Neuronal stem cell (in vitro differentiated cells): ENCODE results near the gene WDFY1.

Experiments
- DNase-seq: peaks from one replicate; pipeline ENCODE4 v3.0.0-alpha.2; 2013; ENCODE audit warnings: low spot score
- H2AFZ ChIP-seq: one replicate; pipeline ENCODE4 v1.6.1; 2013; ENCODE audit warnings: mild to moderate bottlenecking, low read length, inconsistent platforms
- H2AK5ac ChIP-seq: 2 replicates; pipeline ENCODE4 v1.6.1; 2013; ENCODE audit warnings: low read depth, mild to moderate bottlenecking, inconsistent platforms, low read length, moderate library complexity, mixed read lengths
- H2BK120ac ChIP-seq: 2 replicates; pipeline ENCODE4 v1.6.1; 2013; ENCODE audit warnings: low read depth, mild to moderate bottlenecking, inconsistent platforms, low read length, moderate library complexity, mixed read lengths
- H2BK12ac ChIP-seq: one replicate; pipeline ENCODE4 v1.6.1; 2013; ENCODE audit warnings: low read length, inconsistent platforms
- H2BK15ac ChIP-seq: 2 replicates; pipeline ENCODE4 v1.6.1; 2013; ENCODE audit warnings: mild to moderate bottlenecking, low read length, inconsistent platforms, mixed read lengths
- H2BK5ac ChIP-seq: one replicate; pipeline ENCODE4 v1.6.1; 2013; ENCODE audit warnings: inconsistent platforms, mild to moderate bottlenecking, low read length, moderate library complexity
- H3K14ac ChIP-seq: one replicate; pipeline ENCODE4 v1.6.1; 2013; ENCODE audit warnings: low read length, inconsistent platforms
- H3K18ac ChIP-seq: 2 replicates; pipeline ENCODE4 v1.6.1; 2013; ENCODE audit warnings: low read length, inconsistent platforms
- H3K23ac ChIP-seq: 2 replicates; pipeline ENCODE4 v1.6.1; 2013; ENCODE audit warnings: low read depth, mild to moderate bottlenecking, mixed read lengths, low read length, inconsistent platforms; ENCODE audit not compliant: poor library complexity
- H3K27ac ChIP-seq: replicated peaks from 3 replicates; pipeline ENCODE4 v1.5.1; 2013; ENCODE audit warnings: low read length, inconsistent platforms
- H3K27me3 ChIP-seq, 3 experiments: 2 replicates each; pipeline ENCODE4 v1.6.1; 2013; ENCODE audit warnings: low read length in 3 of 3, mild to moderate bottlenecking in 2 of 3, inconsistent platforms in 1 of 3, low read depth in 1 of 3, mixed read lengths in 1 of 3, moderate library complexity in 1 of 3; ENCODE audit not compliant: control insufficient read depth in 3 of 3, insufficient read depth in 3 of 3
- H3K36me3 ChIP-seq, 2 donors: replicated peaks in 1 of 2; 2 replicates each; pipeline ENCODE4 v1.6.1; 2013; ENCODE audit warnings: low read length in 2 of 2; ENCODE audit not compliant: control insufficient read depth in 2 of 2, insufficient read depth in 2 of 2
- H3K4ac ChIP-seq: 2 replicates; pipeline ENCODE4 v1.6.1; 2013; ENCODE audit warnings: inconsistent platforms, mild to moderate bottlenecking, low read length, moderate library complexity
- H3K4me1 ChIP-seq, 2 donors: 1 replicate in 1 of 2; 2 replicates in 1 of 2; pipeline ENCODE4 v1.6.1; 2013; ENCODE audit warnings: low read length in 2 of 2, low read depth in 1 of 2; ENCODE audit not compliant: control insufficient read depth in 2 of 2, insufficient read depth in 1 of 2
- H3K4me2 ChIP-seq: one replicate; pipeline ENCODE4 v1.6.1; 2013; ENCODE audit warnings: mild to moderate bottlenecking, low read length, inconsistent platforms; ENCODE audit not compliant: insufficient read depth, poor library complexity, severe bottlenecking
- H3K4me3 ChIP-seq, 2 donors: 2 replicates each; pipeline ENCODE4 v1.5.1; 2013; ENCODE audit warnings: low read length in 2 of 2, mild to moderate bottlenecking in 2 of 2, inconsistent platforms in 1 of 2, moderate library complexity in 1 of 2
- H3K79me1 ChIP-seq: one replicate; pipeline ENCODE4 v1.6.1; 2013; ENCODE audit warnings: low read depth, mild to moderate bottlenecking, inconsistent platforms, low read length, moderate library complexity
- H3K9ac ChIP-seq: one replicate; pipeline ENCODE4 v1.6.1; 2013; ENCODE audit warnings: mild to moderate bottlenecking, low read depth, low read length, inconsistent platforms; ENCODE audit not compliant: poor library complexity
- H3K9me3 ChIP-seq, 2 donors: replicated peaks in 1 of 2; 2 replicates each; pipeline versions ENCODE3 to v1.6.1; 2013; ENCODE audit warnings: low read length in 2 of 2, mild to moderate bottlenecking in 2 of 2, inconsistent platforms in 1 of 2, low read depth in 1 of 2, mixed read lengths in 1 of 2, moderate library complexity in 1 of 2; ENCODE audit not compliant: control insufficient read depth in 2 of 2, insufficient read depth in 1 of 2
- H4K8ac ChIP-seq: one replicate; pipeline ENCODE4 v1.6.1; 2013; ENCODE audit warnings: low read depth, mild to moderate bottlenecking, inconsistent platforms, low read length, moderate library complexity
- H4K91ac ChIP-seq: one replicate; pipeline ENCODE4 v1.6.1; 2013; ENCODE audit warnings: low read length, low read depth, mild to moderate bottlenecking, inconsistent platforms; ENCODE audit not compliant: poor library complexity
- WGBS, 2 donors: extraction: QIAGEN DNeasy Blood & Tissue Kit; methylation state at CpG; one replicate each; pipeline ENCODE4 v1.1.7; 2013; ENCODE audit warnings: missing lambda C conversion rate in 2 of 2, mixed read lengths in 1 of 2; ENCODE audit not compliant: insufficient read length in 2 of 2, insufficient replicate concordance in 1 of 2; ENCODE audit errors: extremely low coverage in 2 of 2; 5-methylcytosine and 5-hydroxymethylcytosine counted together

WDFY1 gene

GRCh38 chr2:223882715-223883114 lies 62.4 kb downstream of the WDFY1 start:
- H3K18ac ChIP-seq, result no peak overlapping the region
- H3K79me1 ChIP-seq, result no peaks in the 10 kb centered on the region
- H3K27ac ChIP-seq, result no peak overlapping the region
- H3K4ac ChIP-seq, result no peak overlapping the region
- no peak overlapping the region for H3K14ac ChIP-seq
- no peak overlapping the region for H2BK120ac ChIP-seq
- H2BK15ac ChIP-seq, result no peak overlapping the region
- H2AK5ac ChIP-seq, result no peak overlapping the region
- H3K36me3 ChIP-seq, result peaks cover 15 to 89% of the 10 kb centered on the region in 2 donors
- no peak overlapping the region for H3K4me2 ChIP-seq
- peaks cover 0 to 1% of the 10 kb centered on the region in 2 donors for H3K4me1 ChIP-seq
- no peak overlapping the region for H4K8ac ChIP-seq
- H3K9ac ChIP-seq, result no peak overlapping the region
- no peak overlapping the region for H3K23ac ChIP-seq
- H2BK12ac ChIP-seq, result no peak overlapping the region
- WGBS, 2 donors, result no CpG with 5 or more reads among the region's 5 CpGs
- H2AFZ ChIP-seq, result no peak overlapping the region
- H3K27me3 ChIP-seq, result no peaks in the 10 kb centered on the region
- H3K9me3 ChIP-seq, result no peaks in the 10 kb centered on the region
- H2BK5ac ChIP-seq, result no peak overlapping the region
- H4K91ac ChIP-seq, result no peak overlapping the region
- no peak for DNase-seq
- no peak overlapping the region for H3K4me3 ChIP-seq

GRCh38 chr2:223880796-223881195 lies 64.3 kb downstream of the WDFY1 start:
- H3K9me3 ChIP-seq, result no peaks in the 10 kb centered on the region
- no peak overlapping the region for H4K8ac ChIP-seq
- H3K36me3 ChIP-seq, result peaks cover 16 to 94% of the 10 kb centered on the region in 2 donors
- H3K4ac ChIP-seq, result no peak overlapping the region
- no peaks in the 10 kb centered on the region for H3K79me1 ChIP-seq
- H3K14ac ChIP-seq, result no peak overlapping the region
- H3K18ac ChIP-seq, result no peak overlapping the region
- no CpG with 5 or more reads among the region's 4 CpGs for WGBS, 2 donors
- no peak overlapping the region for H2BK12ac ChIP-seq
- H2AK5ac ChIP-seq, result no peak overlapping the region
- no peak overlapping the region for H3K9ac ChIP-seq
- H2AFZ ChIP-seq, result no peak overlapping the region
- H3K23ac ChIP-seq, result no peak overlapping the region
- H3K27me3 ChIP-seq, result no peaks in the 10 kb centered on the region
- no peak overlapping the region for H3K27ac ChIP-seq
- no peak for DNase-seq
- H4K91ac ChIP-seq, result no peak overlapping the region
- no peak overlapping the region for H3K4me3 ChIP-seq
- no peak overlapping the region for H2BK15ac ChIP-seq
- H3K4me1 ChIP-seq, result no peaks in the 10 kb centered on the region
- H3K4me2 ChIP-seq, result no peak overlapping the region
- no peak overlapping the region for H2BK5ac ChIP-seq
- H2BK120ac ChIP-seq, result no peak overlapping the region

GRCh38 chr2:223877721-223878410 lies 67.3 kb downstream of the WDFY1 start:
- no peaks in the 10 kb centered on the region for H3K4me1 ChIP-seq
- no peak overlapping the region for H4K8ac ChIP-seq
- no peak for DNase-seq
- H3K27ac ChIP-seq, result no peak overlapping the region
- no peaks in the 10 kb centered on the region for H3K79me1 ChIP-seq
- H4K91ac ChIP-seq, result no peak overlapping the region
- H3K9ac ChIP-seq, result no peak overlapping the region
- H3K36me3 ChIP-seq, result peaks cover 23 to 89% of the 10 kb centered on the region in 2 donors
- H3K4me3 ChIP-seq, result no peak overlapping the region
- H3K4me2 ChIP-seq, result no peak overlapping the region
- no peak overlapping the region for H2AFZ ChIP-seq
- H3K27me3 ChIP-seq, result no peaks in the 10 kb centered on the region
- no peak overlapping the region for H2BK5ac ChIP-seq
- no CpG with 5 or more reads among the region's 6 CpGs for WGBS, 2 donors
- no peak overlapping the region for H3K14ac ChIP-seq
- H3K18ac ChIP-seq, result no peak overlapping the region
- H2BK15ac ChIP-seq, result no peak overlapping the region
- no peak overlapping the region for H3K4ac ChIP-seq
- no peak overlapping the region for H2BK120ac ChIP-seq
- H2BK12ac ChIP-seq, result no peak overlapping the region
- H3K23ac ChIP-seq, result no peak overlapping the region
- H3K9me3 ChIP-seq, result no peaks in the 10 kb centered on the region
- H2AK5ac ChIP-seq, result no peak overlapping the region

- Histone ChIP-seq H3K4me1 (no peaks in the 10 kb centered on the region), H3K4ac (no peak overlapping the region)
Observed at GRCh38 chr2:223873672-223874071, 71.5 kb downstream of the WDFY1 start.

More at GRCh38 chr2:223873672-223874071, 71.5 kb downstream of the WDFY1 start:
- H2AK5ac ChIP-seq, result no peak overlapping the region
- no peak overlapping the region for H3K18ac ChIP-seq
- no peak overlapping the region for H2BK5ac ChIP-seq
- no peak overlapping the region for H3K9ac ChIP-seq
- no peak overlapping the region for H2BK12ac ChIP-seq
- no peak overlapping the region for H2BK15ac ChIP-seq
- no peaks in the 10 kb centered on the region for H3K9me3 ChIP-seq
- no CpG with 5 or more reads among the region's 3 CpGs for WGBS, 2 donors
- H3K14ac ChIP-seq, result no peak overlapping the region
- DNase-seq, result no peak
- no peak overlapping the region for H3K4me3 ChIP-seq
- no peak overlapping the region for H4K8ac ChIP-seq
- no peak overlapping the region for H3K4me2 ChIP-seq
- H4K91ac ChIP-seq, result no peak overlapping the region
- no peak overlapping the region for H3K23ac ChIP-seq
- H3K79me1 ChIP-seq, result no peaks in the 10 kb centered on the region
- H3K36me3 ChIP-seq, result peaks cover 16 to 66% of the 10 kb centered on the region in 2 donors
- no peaks in the 10 kb centered on the region for H3K27me3 ChIP-seq
- no peak overlapping the region for H2AFZ ChIP-seq
- H2BK120ac ChIP-seq, result no peak overlapping the region
- no peak overlapping the region for H3K27ac ChIP-seq
